Measurements from ENCODE around the gene CCDC183.

DNA sequence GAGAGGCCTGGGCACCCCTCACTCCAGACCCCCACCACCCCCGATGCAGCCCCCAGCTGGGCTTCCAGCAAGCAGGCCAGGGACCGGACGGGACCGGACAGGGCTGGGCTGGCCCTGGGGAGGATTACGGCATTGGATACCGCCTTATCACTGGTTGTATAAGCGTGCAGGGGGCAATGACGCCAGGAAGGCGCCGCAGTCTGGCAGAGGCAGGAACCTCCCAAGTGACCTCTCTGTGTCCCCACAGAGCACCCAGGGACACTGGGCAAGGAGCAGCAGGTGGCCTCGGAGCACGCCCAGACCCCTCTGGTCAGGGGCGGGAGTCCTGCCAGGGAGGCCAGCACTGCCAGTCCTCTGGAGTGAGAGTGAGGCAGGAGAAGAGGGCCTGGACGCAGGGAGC, 31.1 kb upstream of the CCDC183 start:
- no peak for TF ChIP-seq GABPA (IDR thresholded peaks at IDR 0.05 in 1 of 2, conservative IDR thresholded peaks at IDR 0.05 in 1 of 2)
- TF ChIP-seq RAD21 (IDR thresholded peaks at IDR 0.05): no peak
- TF ChIP-seq, protein P1, sequence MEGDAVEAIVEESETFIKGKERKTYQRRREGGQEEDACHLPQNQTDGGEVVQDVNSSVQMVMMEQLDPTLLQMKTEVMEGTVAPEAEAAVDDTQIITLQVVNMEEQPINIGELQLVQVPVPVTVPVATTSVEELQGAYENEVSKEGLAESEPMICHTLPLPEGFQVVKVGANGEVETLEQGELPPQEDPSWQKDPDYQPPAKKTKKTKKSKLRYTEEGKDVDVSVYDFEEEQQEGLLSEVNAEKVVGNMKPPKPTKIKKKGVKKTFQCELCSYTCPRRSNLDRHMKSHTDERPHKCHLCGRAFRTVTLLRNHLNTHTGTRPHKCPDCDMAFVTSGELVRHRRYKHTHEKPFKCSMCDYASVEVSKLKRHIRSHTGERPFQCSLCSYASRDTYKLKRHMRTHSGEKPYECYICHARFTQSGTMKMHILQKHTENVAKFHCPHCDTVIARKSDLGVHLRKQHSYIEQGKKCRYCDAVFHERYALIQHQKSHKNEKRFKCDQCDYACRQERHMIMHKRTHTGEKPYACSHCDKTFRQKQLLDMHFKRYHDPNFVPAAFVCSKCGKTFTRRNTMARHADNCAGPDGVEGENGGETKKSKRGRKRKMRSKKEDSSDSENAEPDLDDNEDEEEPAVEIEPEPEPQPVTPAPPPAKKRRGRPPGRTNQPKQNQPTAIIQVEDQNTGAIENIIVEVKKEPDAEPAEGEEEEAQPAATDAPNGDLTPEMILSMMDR (IDR thresholded peaks at IDR 0.05; ENCODE audit: low read depth, low read length, missing input control): no peak
- TF ChIP-seq, protein P2, sequence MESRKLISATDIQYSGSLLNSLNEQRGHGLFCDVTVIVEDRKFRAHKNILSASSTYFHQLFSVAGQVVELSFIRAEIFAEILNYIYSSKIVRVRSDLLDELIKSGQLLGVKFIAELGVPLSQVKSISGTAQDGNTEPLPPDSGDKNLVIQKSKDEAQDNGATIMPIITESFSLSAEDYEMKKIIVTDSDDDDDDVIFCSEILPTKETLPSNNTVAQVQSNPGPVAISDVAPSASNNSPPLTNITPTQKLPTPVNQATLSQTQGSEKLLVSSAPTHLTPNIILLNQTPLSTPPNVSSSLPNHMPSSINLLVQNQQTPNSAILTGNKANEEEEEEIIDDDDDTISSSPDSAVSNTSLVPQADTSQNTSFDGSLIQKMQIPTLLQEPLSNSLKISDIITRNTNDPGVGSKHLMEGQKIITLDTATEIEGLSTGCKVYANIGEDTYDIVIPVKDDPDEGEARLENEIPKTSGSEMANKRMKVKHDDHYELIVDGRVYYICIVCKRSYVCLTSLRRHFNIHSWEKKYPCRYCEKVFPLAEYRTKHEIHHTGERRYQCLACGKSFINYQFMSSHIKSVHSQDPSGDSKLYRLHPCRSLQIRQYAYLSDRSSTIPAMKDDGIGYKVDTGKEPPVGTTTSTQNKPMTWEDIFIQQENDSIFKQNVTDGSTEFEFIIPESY (IDR thresholded peaks at IDR 0.05): no peak
- TF ChIP-seq TAF1 (conservative IDR thresholded peaks at IDR 0.05): no peak
- no peak for TF ChIP-seq YY1 (IDR thresholded peaks at IDR 0.05)
- TF ChIP-seq SP1 (IDR thresholded peaks at IDR 0.05): no peak
- TF ChIP-seq JUND (IDR thresholded peaks at IDR 0.05): no peak
- no peak for TF ChIP-seq ATF3 (IDR thresholded peaks at IDR 0.05)
